Nucleus accumbens (tissue), 56 donors: ENCODE results near the gene ING1.
A peak's percentile ranks its signal among the peaks of the same experiment; 100 is the strongest.
"Not testable (repeated sequence)": the region's sequence is repeated elsewhere in the genome, so short reads cannot be mapped to it uniquely, and the experiment has no call there.

Experiments used
- DNase-seq, 56 donors: peaks; one replicate each; lab custom pipeline; 2025; lab: John Stamatoyannopoulos, UW

ING1 gene

GRCh38 chr13:110713981-110714796 is 689 bp downstream of the ING1 start:
- peak in 49 of 56 donors; percentile 13 to 75 (median 56) for DNase-seq

GRCh38 chr13:110714797-110715394 is 1.4 kb downstream of the ING1 start:
- DNase-seq, result peak in 48 of 56 donors; percentile 20 to 80 (median 65)

DNA sequence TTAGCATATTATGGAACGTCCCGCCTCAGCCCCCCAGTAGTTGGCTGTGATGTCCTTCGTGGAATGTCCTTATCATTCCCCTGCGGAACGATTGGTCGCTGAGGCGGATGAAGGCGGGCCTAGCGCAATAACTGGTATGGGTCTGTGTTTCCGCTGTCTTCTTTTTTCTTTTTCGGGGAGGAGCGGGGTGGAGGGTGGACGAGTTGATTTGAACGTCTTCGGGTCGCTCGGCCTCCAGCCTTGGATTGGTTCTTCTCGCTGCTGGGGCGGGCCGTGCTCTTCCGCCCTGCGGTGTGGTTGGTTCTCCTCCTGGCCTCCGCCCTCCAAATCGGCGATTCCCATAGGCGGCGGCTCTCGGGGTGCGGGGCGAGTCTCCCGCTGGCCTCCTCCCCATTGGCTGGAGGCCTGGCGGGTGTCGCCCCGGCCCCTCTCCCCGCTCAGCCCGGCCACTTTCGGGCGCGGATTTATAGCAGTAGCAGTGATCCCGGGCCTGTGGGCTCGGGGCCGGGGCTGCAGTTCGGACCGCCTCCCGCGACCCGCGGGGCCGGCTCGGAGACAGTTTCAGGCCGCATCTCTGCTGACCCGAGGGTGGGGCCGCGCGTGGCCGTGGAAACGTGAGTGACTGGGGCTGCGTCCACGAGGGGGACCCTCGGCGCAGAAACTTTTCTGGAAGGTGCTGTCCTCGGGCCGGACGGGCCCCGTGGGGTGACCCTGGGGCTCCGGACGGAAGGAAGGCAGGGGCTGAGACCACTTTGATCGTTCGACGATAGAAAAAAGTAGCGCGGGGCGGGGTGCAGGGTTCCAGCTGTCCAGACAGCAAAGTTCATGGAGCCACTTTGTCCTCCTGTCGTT is 2.1 kb downstream of the ING1 start:
- peak; percentile 71 to 100 (median 99) for DNase-seq

DNA sequence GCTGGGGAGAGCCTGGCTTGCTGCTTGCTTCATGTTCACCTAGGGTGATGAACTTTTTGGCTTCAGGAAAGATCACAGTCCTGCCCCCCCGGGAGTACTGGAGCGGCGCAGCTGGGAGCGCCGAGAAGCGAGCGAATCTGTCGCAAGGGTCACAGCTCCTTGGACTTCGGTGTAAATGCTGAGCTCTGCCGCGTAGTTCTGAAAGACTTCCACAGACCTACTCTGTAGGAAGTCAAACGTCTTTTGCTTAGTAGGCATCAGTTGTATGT is 2.7 kb downstream of the ING1 start:
- DNase-seq, result peak in 8 of 56 donors; percentile 32 to 67 (median 54)

GRCh38 chr13:110719036-110719710 is 5.7 kb downstream of the ING1 start:
- DNase-seq, result no peak

DNA sequence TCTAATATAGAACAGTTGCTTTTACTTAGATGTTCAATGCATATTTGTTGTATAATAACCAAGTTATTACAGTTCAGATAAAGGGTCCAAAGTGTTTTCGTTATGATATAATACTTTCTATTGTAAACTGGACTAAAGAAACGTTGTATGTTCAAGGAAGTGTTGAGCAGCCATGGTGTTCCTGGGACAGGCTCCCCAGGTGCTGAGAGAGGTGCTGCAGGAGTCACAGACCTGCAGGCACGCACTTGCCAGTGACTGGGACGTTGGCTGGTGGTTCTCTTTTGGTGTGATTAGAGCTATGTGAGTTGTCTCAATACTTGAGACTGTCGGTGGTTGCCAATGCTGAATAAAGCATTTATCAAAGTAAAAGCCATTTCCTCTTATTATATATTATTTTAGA is 9.5 kb downstream of the ING1 start:
- no peak for DNase-seq

- DNase-seq, result no peak
Observed at GRCh38 chr13:110723598-110723997, 10.1 kb downstream of the ING1 start.

- not testable (repeated sequence) for DNase-seq
Observed at GRCh38 chr13:110726153-110726552, 12.7 kb downstream of the ING1 start.

GRCh38 chr13:110726726-110727125 is 13.2 kb downstream of the ING1 start:
- DNase-seq, result peak in 1 of 56 donors; percentile 7

- DNase-seq, result no peak
Observed at GRCh38 chr13:110731072-110731471, 17.6 kb downstream of the ING1 start.

DNA sequence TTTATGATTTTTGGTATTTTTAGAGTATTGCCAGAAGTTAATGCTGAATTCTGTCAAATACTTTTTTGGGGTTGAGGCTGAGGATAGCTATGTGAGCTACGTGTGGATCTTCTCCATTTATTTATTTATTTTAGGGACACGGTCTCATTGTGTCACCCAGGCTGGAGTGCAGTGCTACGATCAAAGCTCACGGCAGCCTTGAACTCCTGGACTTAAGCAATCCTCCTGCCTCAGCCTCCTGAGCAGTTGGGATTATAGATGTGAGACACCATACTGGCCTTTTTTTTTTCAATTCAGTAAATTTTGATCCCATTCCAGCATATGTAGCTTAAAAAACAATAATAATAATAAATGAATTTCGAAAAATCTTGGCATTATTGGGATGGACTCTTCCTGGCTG is 21.1 kb downstream of the ING1 start:
- no peak for DNase-seq

GRCh38 chr13:110737555-110737954 is 24.1 kb downstream of the ING1 start:
- DNase-seq, result no peak

DNA sequence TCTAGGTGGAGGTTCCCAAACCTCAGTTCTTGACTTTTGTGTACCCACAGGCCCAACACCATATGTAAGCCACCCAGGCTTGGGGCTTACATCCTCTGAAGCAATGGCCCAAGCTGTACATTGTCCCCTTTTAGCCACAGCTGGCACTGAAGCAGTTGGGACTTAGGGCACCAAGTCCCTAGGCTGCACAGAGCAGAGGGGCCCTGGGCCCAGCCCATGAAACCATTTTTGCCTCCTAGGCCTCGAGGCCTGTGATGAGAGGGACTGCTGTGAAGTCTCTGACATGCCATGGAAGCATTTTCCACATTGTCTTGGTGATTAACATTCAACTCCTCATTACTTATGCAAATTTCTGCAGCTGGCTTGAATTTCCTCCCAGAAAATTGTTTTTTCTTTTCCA is 30.2 kb downstream of the ING1 start:
- no peak for DNase-seq

DNA sequence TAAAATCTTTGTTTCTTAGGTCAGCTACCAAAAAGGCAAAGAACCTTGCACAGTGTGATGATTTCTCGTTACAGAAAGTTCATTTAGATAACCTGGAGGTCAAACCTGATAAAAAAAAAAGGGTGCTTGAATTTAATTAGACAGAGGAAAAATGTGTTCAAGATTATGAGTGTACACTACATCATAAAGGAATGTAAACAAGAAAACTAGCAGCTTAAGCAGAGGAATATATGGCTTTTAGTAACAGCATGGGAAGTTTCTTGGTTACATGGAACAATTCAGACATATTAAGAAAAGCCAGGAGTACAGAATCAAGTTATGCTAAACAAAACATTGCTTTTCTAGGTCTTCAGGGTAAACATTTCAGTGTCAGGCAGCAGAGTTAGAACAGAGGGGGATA is 32.9 kb downstream of the ING1 start:
- no peak for DNase-seq

GRCh38 chr13:110748271-110748670 is 34.8 kb downstream of the ING1 start:
- DNase-seq, result no peak

DNA sequence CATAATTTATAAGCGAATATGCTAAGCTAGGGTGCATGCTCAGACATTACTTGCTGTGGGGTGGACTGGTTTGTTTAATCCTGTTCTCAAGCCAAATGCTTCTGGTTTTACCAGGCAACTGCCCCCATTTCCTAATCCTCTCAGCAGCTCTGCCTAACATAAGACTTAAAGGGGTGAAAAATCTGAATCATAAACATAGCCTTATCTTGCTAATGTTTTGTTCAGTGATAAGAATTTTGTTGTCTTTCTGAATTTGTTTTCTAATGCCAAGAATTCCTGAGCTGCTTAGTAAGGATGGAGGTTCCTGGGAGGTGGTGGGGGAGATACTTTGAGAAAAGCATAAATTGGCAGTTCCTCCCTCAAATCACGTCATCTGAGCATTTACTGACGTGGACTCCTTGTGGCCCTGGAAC is 42.7 kb downstream of the ING1 start:
- DNase-seq, result no peak

GRCh38 chr13:110757296-110757695 is 43.8 kb downstream of the ING1 start:
- no peak for DNase-seq

- no peak for DNase-seq
Observed at GRCh38 chr13:110758195-110758805, 44.8 kb downstream of the ING1 start.

DNA sequence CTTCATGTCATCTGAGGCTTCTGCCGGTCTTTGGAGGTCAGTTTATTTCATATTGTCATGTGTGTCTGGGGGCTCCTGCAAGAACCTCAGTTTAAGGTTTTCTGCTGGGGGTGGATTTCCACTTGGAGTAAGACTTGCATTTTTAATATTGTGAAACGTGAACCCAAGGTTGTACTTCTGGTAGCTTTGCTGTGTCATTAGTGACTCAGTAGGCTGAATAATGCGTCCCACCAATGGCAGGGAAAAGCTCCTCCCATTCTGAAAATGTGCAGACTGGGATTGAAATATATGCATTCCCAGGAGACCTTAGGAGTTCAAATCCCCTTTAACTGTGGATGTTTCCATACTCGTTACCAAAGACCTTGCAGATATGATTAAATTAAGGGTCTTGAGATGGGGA is 46.2 kb downstream of the ING1 start:
- DNase-seq, result no peak

DNA sequence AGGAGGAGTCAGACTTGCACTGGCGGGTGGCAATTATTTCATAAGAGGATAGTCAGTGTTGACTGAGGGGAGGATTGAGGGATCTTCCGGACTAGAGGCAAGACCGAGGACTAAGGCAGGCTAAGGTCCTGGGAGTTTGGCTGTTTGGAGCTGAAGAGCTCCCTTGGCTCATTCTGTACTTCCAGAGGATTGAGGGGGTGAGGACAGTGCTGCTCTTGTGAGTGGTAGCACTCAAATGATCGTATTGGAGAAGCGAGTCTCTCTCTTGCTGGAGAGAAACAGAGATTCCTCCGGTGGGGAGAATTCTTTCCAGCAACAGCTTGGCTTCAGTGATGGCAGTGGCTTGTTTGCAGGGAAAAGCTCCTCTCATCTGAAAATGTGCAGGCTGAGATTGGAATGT is 47.1 kb downstream of the ING1 start:
- DNase-seq, result no peak
